CD1c-positive myeloid dendritic cell (primary cell): ENCODE measurements around the gene C6orf62.
A peak's percentile ranks its signal among the peaks of the same experiment; 100 is the strongest.
"Not testable (repeated sequence)": the region's sequence is repeated elsewhere in the genome, so short reads cannot be mapped to it uniquely, and the experiment has no call there.

Experiments
- DNase-seq: peaks from one replicate; pipeline ENCODE4 v3.0.0-alpha.2; 2016; ENCODE audit errors: extremely low spot score

The C6orf62 gene

DNA sequence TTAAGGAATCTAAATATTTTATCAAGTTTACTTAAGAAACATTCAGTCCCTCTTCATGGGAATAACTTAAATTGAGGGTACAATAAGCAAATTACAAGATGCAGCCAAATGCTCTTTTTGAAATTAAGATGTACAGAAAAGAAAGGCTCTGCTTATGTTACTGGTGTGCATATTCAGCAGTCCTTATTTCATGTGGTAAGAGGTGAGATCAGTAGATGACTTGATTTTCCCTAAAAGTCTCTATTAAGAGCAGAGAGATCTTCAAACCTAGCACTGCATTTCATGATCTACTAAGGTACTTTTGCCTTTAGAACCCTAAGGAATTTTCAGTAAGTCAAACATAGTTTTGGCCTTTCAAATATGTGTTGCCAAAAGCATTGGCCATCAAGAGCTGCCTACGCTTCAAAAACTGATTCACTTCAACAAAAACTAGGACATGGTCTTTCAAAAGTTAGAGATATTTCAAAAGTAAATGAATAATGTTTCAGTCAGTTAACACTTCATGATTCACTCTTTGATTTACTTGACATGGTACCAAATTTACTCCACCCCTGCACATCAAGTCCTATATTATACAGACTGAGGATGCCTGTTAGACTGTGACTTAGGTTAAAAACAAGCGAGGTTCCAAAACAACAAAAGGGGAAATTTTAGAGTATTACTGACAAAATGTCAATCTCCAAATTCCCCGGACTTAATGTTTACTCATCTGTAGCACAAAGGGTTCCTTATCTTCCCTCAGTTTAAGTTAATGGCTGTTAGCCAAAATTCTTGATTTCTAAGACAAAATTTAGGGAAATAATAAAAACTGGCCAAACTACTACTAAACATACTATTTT is 19.2 kb downstream of the C6orf62 start:
- DNase-seq: no peak

- no peak for DNase-seq
Observed at GRCh38 chr6:24696097-24696496, 22.9 kb downstream of the C6orf62 start.

DNA sequence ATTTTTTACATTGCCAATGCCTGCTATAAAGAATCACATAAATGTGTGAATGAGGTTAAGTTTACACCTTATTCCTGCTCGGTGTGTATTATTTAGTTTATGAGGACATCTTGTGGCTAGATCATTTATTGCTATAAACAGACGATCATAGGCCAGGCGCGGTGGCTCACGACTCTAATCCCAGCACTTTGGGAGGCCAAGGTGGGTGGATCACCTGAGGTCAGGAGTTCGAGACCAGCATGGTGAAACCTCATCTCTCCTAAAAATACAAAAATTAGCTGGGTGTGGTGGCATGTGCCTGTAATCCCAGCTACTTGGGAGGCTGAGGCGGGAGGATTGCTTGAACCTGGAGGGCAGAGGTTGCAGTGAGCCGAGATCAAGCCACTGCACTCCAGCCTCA is 23.3 kb downstream of the C6orf62 start:
- peak; percentile 63 for DNase-seq

DNA sequence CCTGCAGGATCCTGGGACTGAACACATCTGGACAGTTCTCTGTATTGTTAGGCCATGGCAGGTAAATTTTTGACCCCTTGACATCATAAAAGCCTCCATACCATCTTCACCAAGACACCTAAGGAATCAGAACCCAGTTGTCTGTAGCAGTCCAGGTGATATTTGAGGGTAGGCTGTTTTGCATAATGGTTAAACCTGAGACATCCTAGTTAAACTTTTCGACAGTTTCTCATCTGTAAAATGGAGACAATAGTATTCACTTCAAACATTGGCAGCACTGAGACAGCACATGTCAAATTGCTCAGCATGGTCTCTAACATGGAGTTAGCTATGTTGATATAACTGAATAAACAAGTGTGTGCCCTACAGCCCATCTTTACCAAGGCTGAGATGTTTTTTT is 24.8 kb downstream of the C6orf62 start:
- no peak for DNase-seq

DNA sequence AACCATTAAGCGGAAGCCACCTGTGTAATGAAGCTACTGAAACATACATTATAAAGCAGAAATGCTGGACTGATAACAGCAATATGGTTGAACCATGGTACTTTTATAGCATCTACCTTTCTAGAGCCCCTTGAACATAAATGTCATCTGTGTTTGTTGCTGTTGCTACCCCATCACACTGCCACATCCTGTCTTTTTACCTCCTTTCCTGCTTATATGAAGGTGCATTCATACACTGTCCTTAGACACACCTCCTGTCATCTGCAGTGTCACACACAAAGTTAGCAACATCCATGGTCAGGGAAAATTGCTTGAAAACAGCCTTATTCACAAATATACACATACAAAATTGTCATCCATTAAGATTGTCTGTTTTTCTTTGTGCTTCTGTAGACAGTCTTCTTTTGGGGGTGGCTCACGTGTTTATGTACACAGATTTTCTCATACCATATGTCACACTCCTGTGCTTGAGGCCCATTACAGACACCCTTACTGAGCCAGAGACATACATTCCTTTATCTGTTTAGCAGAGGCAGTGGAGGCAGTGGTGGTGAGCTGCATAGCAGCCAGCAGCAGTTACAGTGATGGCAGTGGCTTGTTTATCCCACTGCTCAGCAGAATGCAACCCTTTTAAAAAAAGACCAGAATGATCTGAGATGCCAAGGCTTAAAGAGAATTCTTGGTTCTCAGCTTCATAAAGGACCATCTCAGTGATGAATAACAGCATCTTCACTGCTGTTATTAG is 25.9 kb downstream of the C6orf62 start:
- no peak for DNase-seq

- DNase-seq: no peak
Observed at GRCh38 chr6:24692415-24692814, 26.5 kb downstream of the C6orf62 start.

DNA sequence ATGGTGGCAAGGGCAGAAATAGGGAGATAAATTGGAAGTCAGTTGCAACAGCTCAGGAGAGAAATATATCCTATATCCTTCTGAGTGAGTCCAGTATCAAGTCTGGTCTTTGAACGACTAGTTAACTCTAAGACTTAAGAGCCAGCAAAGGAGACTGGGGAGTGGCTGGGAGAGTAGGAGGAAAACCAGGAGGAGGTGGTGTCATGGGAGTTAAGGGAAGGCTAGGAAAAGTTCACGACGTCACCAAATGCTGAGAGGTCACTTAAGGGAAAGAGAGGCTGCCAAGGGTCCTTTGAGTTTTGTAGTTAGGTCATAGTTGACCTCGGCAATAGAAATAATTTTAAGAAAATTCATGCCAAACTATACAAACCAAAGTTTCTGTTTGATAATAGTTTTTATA is 27.0 kb downstream of the C6orf62 start:
- DNase-seq: no peak

- DNase-seq: no peak
Observed at GRCh38 chr6:24691550-24691949, 27.4 kb downstream of the C6orf62 start.

- DNase-seq: no peak
Observed at GRCh38 chr6:24690593-24690992, 28.4 kb downstream of the C6orf62 start.

DNA sequence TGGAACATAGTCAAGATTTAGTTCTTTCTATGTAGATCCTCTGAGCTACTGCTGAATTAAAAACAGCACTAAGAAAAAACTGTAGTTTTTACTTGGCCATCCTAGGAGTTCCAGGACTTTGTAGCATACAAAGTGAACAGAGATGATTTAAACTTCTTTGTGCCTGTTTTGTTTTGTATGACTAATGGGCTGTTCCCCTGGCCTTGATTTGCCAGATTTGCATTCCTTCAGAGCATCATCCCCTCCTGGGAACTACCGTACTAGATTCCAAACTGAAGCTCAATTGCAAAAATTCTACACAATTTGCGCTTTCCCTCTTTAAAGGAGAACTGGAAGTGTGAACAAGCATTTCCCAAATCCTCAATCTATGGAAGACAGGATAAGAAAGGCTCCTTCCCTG is 29.0 kb downstream of the C6orf62 start:
- no peak for DNase-seq

DNA sequence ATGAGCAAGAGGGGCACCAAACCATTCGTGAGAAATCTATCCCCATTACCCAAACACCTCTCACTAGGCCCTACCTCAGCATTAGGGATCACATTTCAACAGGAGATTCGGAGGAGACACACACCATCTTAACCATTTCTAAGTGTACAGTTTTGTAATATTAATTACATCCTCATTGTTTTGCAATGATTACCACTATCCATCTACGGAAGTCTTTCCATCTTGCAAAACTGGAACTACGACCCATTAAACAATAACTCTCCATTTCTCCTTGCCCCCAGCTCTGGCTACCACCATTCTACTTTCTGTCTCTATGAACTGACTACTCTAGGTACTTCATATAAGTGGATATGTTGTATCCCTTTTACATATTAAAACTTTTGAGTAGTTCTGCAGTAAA is 32.0 kb downstream of the C6orf62 start:
- DNase-seq: no peak

DNA sequence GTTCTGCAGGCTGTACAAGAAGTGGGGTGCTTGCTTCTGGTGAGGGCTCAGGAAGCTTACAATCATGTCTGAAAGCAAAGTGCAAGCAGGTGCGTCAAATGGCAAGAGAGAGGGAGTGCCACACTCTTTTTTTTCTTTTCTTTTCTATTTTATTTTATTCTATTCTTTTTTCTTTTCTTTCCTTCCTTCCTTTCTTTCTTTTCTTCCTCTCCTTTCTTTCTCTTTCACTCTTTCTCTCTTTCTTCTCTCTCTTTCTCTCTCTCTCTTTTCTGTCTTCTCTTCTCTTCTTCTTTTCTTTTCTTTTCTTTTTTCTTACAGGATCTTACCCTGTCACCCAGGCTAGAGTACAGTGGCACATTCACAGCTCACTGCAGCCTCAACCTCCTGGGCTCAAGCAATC is 32.5 kb downstream of the C6orf62 start:
- DNase-seq: no peak

- no peak for DNase-seq
Observed at GRCh38 chr6:24683297-24684296, 35.4 kb downstream of the C6orf62 start.

GRCh38 chr6:24680582-24680981 is 38.4 kb downstream of the C6orf62 start:
- DNase-seq: no peak

DNA sequence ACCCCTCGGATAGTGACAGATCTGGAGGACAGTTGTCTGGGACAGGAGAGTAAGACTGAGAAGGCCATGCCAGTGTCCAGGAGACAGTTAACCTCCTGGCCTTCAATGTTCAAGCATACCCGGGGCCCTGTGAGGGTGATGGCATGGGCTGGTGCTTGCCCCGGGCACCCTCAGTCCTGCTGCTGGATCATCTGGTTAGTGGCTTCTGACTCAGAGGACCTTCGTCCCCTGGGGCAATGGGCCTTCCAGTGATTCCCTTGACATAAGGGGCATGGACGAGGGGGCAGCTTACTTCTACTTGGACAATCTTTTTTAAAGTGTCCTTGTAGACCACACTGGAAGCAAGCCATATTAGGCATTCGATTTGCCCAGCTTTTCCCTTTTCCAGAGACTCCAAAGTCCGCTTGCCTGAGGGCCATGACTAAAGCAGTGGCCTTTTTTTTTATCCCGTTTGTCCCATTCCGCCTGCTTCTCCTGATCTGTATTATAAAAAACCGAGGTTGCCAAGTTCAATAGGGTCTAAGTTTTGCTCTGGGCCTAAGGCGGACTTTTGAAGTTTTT is 40.1 kb downstream of the C6orf62 start:
- DNase-seq: not testable (repeated sequence)

GRCh38 chr6:24673625-24674024 is 45.3 kb downstream of the C6orf62 start:
- no peak for DNase-seq

DNA sequence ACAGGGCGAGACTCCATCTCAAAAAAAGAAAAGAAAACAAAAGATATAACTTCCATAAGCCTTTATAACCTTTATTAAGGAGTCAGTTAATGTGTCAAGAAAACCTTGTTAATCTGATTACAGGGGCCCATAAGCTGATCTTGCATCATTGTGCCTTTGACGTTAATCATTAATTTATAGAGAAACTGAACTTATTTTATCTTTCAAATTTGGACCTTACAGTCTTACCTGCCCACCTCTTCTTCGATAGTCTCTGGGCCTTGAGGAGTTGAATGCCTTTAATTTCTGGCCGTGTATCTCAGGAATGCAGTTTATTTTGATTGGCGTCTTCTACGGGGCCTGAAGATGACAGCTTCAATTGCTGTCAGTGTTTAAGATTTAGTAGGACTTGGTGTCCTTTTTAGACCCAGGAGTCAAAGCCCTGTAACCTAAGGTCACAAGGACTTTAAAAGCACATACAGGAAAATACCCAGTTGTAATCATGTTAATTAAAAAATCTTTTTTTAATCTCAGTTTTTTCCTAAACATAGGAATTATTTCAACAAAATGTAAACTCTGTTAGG is 46.3 kb downstream of the C6orf62 start:
- DNase-seq: no peak

DNA sequence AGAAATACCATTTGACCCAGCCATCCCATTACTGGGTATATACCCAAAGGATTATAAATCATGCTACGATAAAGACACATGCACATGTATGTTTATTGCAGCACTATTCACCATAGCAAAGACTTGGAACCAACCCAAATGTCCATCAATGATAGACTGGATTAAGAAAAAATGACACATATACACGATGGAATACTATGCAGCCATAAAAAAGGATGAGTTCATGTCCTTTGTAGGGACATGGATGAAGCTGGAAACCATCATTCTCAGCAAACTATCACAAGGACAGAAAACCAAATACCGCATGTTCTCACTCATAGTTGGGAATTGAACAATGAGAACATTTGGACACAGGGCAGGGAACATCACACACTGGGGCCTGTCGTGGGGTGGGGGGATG is 47.9 kb downstream of the C6orf62 start:
- DNase-seq: not testable (repeated sequence)

DNA sequence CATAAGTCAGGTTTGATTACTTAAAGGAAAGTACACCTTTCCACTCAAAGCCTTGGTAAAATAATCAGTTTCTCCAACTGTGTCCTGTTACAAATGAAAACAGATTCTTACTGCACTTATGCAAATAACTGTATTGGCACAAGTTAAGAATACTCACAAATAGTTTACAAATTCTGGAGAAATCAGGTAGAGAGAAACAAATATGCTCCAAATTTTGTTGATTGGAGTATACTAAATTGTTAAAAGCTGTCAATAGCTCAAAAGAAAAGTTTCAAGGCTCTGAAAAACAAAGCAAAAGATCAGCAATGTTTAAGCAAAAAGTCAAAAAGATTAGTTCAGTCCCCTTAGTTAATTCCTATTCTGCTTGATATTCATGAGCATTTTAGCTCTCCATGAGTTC is 48.5 kb downstream of the C6orf62 start:
- DNase-seq: not testable (repeated sequence)

GRCh38 chr6:24668997-24669361 is 50.0 kb downstream of the C6orf62 start:
- DNase-seq: no peak
